ENCODE data around the gene KCNJ14.
A peak's percentile ranks its signal among the peaks of the same experiment; 100 is the strongest.

Gene KCNJ14

DNA sequence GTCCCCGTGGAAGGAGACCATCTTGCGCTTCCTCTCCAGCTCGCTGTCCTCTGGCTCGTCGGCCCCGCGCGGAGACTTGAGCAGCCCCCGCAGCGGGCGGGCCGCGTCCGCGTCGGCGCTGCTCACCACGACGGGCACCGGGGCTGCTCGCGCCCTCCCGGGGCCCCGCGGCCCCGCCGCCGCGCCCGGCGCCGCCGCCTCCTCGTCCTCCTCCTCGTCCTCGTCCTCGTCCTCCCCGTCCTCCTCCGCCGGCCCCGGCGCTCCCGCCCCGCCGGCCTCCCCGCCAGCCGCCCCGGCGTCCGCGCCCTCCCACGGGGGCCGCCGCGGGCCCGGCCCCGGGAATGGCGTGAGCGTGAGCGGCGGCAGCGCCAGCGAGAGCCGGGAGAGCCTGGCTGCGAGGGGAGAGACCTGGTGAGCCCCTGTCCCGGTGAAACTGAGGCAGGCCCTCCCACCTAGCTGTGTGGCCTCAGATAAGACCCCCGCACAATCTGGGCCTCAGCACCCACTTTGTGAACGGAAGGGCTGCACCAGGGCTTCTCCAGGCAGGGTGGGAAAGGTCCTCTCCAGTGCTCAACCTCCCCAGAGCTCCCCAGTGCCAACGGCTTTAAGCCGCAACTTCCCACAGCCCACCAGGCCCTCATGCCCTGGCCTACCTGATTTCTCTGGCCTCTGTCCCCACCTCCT is 38.5 kb downstream of the KCNJ14 start:
- Histone ChIP-seq H3K27me3 (ENCODE audit: low read depth, low read length) (peaks cover 4% of the 10 kb centered on the region; the same call in 1 of the 2 replicates), H3K27ac (ENCODE audit: low read length) (no peak overlapping the region), H3K79me2 (ENCODE audit: low read length) (no peaks in the 10 kb centered on the region), H3K4me2 (ENCODE audit: low read length) (no peak overlapping the region), H3K9ac (ENCODE audit: low read length) (no peak overlapping the region), H3K4me3 (ENCODE audit: low read length) (no peak overlapping the region), H3K4me1 (ENCODE audit: low read length) (peaks cover 35% of the 10 kb centered on the region), H4K20me1 (ENCODE audit: insufficient read depth, low read length) (no peaks in the 10 kb centered on the region), H3K9me3 (ENCODE audit: insufficient read depth, low read length) (no peaks in the 10 kb centered on the region), H3K36me3 (replicated peaks; ENCODE audit: low read depth, low read length) (no peaks in the 10 kb centered on the region), H2AFZ (ENCODE audit: low read depth, low read length) (no peak overlapping the region)
- no peak for TF ChIP-seq CTCF (IDR thresholded peaks at IDR 0.05; ENCODE audit: low read depth, low read length)
- no peak for TF ChIP-seq EZH2phosphoT487 (IDR thresholded peaks at IDR 0.05; ENCODE audit: low read depth)

- no peaks in the 10 kb centered on the region for H3K36me3 ChIP-seq (replicated peaks; ENCODE audit: low read depth, low read length)
- no peak overlapping the region for H2AFZ ChIP-seq (ENCODE audit: low read depth, low read length)
- no peak overlapping the region for H3K9ac ChIP-seq (ENCODE audit: low read length)
- no peak overlapping the region for H3K4me2 ChIP-seq (ENCODE audit: low read length)
- peaks cover 26% of the 10 kb centered on the region for H3K4me1 ChIP-seq (ENCODE audit: low read length)
- H3K79me2 ChIP-seq (ENCODE audit: low read length) = no peaks in the 10 kb centered on the region
- H3K27me3 ChIP-seq (ENCODE audit: low read depth, low read length) = peaks cover 4% of the 10 kb centered on the region; the same call in 1 of the 2 replicates
- H3K9me3 ChIP-seq (ENCODE audit: insufficient read depth, low read length) = no peaks in the 10 kb centered on the region
- H4K20me1 ChIP-seq (ENCODE audit: insufficient read depth, low read length) = no peaks in the 10 kb centered on the region
- no peak overlapping the region for H3K4me3 ChIP-seq (ENCODE audit: low read length)
- H3K27ac ChIP-seq (ENCODE audit: low read length) = no peak overlapping the region
- TF ChIP-seq EZH2phosphoT487 (IDR thresholded peaks at IDR 0.05; ENCODE audit: low read depth) = no peak
- no peak for TF ChIP-seq CTCF (IDR thresholded peaks at IDR 0.05; ENCODE audit: low read depth, low read length)
These were observed 40.0 kb downstream of the KCNJ14 start for GRCh38 chr19:48495396-48495795.

- TF ChIP-seq CTCF (IDR thresholded peaks at IDR 0.05; ENCODE audit: low read depth, low read length) (no peak), EZH2phosphoT487 (IDR thresholded peaks at IDR 0.05; ENCODE audit: low read depth) (no peak)
- Histone ChIP-seq H3K27ac (ENCODE audit: low read length) (peak overlapping the region; percentile 16; the same call in 1 of the 2 replicates), H3K4me1 (ENCODE audit: low read length) (peaks cover 29% of the 10 kb centered on the region), H2AFZ (ENCODE audit: low read depth, low read length) (peak overlapping the region; percentile 37), H3K4me3 (ENCODE audit: low read length) (peak overlapping the region; percentile 81), H3K4me2 (ENCODE audit: low read length) (peak overlapping the region; percentile 86), H3K9ac (ENCODE audit: low read length) (peak overlapping the region; percentile 80), H4K20me1 (ENCODE audit: insufficient read depth, low read length) (no peaks in the 10 kb centered on the region), H3K9me3 (ENCODE audit: insufficient read depth, low read length) (no peaks in the 10 kb centered on the region), H3K36me3 (replicated peaks; ENCODE audit: low read depth, low read length) (no peaks in the 10 kb centered on the region), H3K79me2 (ENCODE audit: low read length) (no peaks in the 10 kb centered on the region), H3K27me3 (ENCODE audit: low read depth, low read length) (peaks cover 4% of the 10 kb centered on the region; the same call in 1 of the 2 replicates)
These were observed 41.8 kb downstream of the KCNJ14 start for GRCh38 chr19:48496959-48497727.

Measured in OCI-LY3 (cell line).